Heart left ventricle (tissue), 16 donors: ENCODE results near the gene DCAF8. TPM values are rescaled to one million over a fixed set of nuclear protein-coding genes. Genes with fewer than 3 reads are reported as not detected.

Experiments used
- ATAC-seq, 4 donors: fragments of 200-7000 bp; cut with Tn5 transposase; one replicate each; pipeline ENCODE4 v1.9.1; 2020 to 2022; ENCODE audit warnings: moderate library complexity in 4 of 4, mild to moderate bottlenecking in 3 of 4, moderate number of reproducible peaks in 1 of 4
- DNase-seq, 5 donors: peaks; one replicate each; pipeline ENCODE4 v3.0.0-alpha.2; 2020
- H3K27ac ChIP-seq, 12 donors: fragments of 200-600 bp; sonication (generic) in 4 of 12; one replicate each; pipeline versions ENCODE4 v1.5.0 to v1.8.0; 2016 to 2022; ENCODE audit warnings: mild to moderate bottlenecking in 2 of 12
- H3K27me3 ChIP-seq, 9 donors: fragments of 200-600 bp; sonication (generic) in 2 of 9; one replicate each; pipeline versions ENCODE4 v1.5.1 to v1.8.0; 2016 to 2022; ENCODE audit warnings: mild to moderate bottlenecking in 3 of 9
- H3K36me3 ChIP-seq, 9 donors: fragments of 200-600 bp; sonication (generic) in 2 of 9; one replicate each; pipeline versions ENCODE4 v1.5.0 to v1.8.0; 2018 to 2022; ENCODE audit warnings: mild to moderate bottlenecking in 2 of 9
- H3K4me1 ChIP-seq, 12 donors: fragments of 200-600 bp; sonication (generic) in 4 of 12; one replicate each; pipeline versions ENCODE4 v1.5.0 to v1.8.0; 2016 to 2022; ENCODE audit warnings: mild to moderate bottlenecking in 3 of 12
- H3K4me3 ChIP-seq, 12 donors: fragments of 200-600 bp; sonication (generic) in 4 of 12; one replicate each; pipeline versions ENCODE4 v1.5.0 to v1.8.0; 2017 to 2022; ENCODE audit warnings: mild to moderate bottlenecking in 9 of 12, moderate library complexity in 4 of 12
- H3K9me3 ChIP-seq, 12 donors: fragments of 200-600 bp; sonication (generic) in 4 of 12; one replicate each; pipeline versions ENCODE4 v1.5.0 to v1.8.0; 2016 to 2022; ENCODE audit warnings: mild to moderate bottlenecking in 1 of 12
- POLR2A ChIP-seq, 2 donors: fragments of 450-650 bp; IDR thresholded peaks; one replicate each; pipeline ENCODE4 v1.6.1; 2017; ENCODE audit warnings: antibody characterized with exemption in 2 of 2, mild to moderate bottlenecking in 2 of 2, moderate library complexity in 2 of 2
- WGBS, 4 donors: extraction: QIAGEN DNeasy Blood & Tissue Kit in 2 of 4; methylation state at CpG; one replicate each; pipeline versions ENCODE4 v1.1.5 to v1.1.7; 2013 to 2018; 5-methylcytosine and 5-hydroxymethylcytosine counted together
- intact Hi-C, 10 donors: fragments of 100-400 bp; cut with DNase I; formaldehyde crosslinking; loops; one replicate each; pipeline versions ENCODE4 v1.11.1 to v1.14.2; 2022
- polyA plus RNA-seq, 2 donors: library from polyadenylated mRNA; stranded (reverse); fragments of 200-250 nt; gene quantifications; one replicate each; pipeline ENCODE4 v1.2.3, GENCODE V29; 2013
- total RNA-seq, 9 donors: library from RNA; depleted of rRNA in 2 of 9; stranded (reverse); fragments of >200 nt in 2 of 9; fragmentation: NEBNext Ultra II Directional in 3 of 9; extraction: Animal tissue kit (Norgen Biotek cat#: 25700) in 3 of 9; gene quantifications; one replicate each; pipeline versions ENCODE4 v1.1.0 to v1.2.4, GENCODE V29; 2016 to 2023
- TF ChIP-seq, protein P1 (sequence below), 12 donors: fragments of 200-600 bp; sonication (generic) in 4 of 12; IDR thresholded peaks; one replicate each; pipeline versions ENCODE4 v1.5.0 to v1.8.0; 2018 to 2022; ENCODE audit warnings: antibody characterized with exemption in 12 of 12, mild to moderate bottlenecking in 5 of 12
- donor health status: ischemic (EF 13 %, LVEDD 7.1; RV severe dilation, severe dysfunction).
- donor health status: healthy with polysubstance abuse.
- donor health status: DM: no; HTN: yes; CAD: no.
- donor health status: DM: no; HTN: no; CAD: no.
- donor health status: ischemic (EF 25% LVEDD 6.9; RV normal size, moderate dysfunction).
- donor health status: ischemic (EF 25% LVEDD 5.7; RV mildly dilated, moderate dysfunction).
- donor health status: healthy.
- donor health status: DM: yes; HTN: yes; CAD: no.
- donor health status: ischemic (EF 35%, LVEDD 5.7; RV mildly dilated, moderate dysfunction).
- donor health status: nonischemic (EF 11% LVEDD 7.7; RV severe dilation, severe dysfunction).
- donor health status: DM: yes; HTN: yes; CAD: no.
- donor health status: PGD.
- donor health status: ischemic (EF 29% LVEDD 5.4; RV normal size, mild dysfunction).
- donor health status: nonischemic (EF 23%, LVEDD 6.1; RV moderate dilation, normal function).

DCAF8 gene
- total and polyA plus RNA-seq, 11 donors: 78.4 to 161 (median 128) TPM

DNA sequence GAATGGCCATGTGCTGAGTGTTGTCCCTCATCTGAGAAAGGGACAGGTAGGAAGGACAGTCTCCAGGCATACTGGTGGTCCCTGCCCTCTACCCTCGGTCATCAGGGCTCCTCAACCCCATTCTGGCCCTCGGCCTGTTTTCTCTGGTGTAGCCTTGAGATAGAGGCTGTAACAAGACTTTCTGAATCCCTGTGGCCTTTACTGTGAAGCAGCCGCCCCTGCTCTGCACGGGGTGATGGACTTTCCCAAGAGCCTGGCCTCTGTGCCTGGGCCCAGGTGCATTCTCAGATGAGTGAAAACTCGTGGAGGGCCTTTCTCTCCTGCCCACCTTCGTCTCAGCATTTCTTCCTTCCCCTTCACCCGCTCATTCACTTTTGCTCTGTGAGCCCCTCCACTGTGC is 74.9 kb downstream of the DCAF8 start:
- Histone ChIP-seq H3K9me3 (no peaks in the 10 kb centered on the region), H3K27me3 (no peaks in the 10 kb centered on the region), H3K27ac (no peak overlapping the region), H3K4me3 (no peak overlapping the region), H3K36me3 (no peaks in the 10 kb centered on the region), H3K4me1 (peaks cover 0 to 30% (median 14%) of the 10 kb centered on the region in 12 donors)
- DNase-seq (no peak), ATAC-seq (no peak)
- intact Hi-C loops: loop anchor here in 1 of 10 donors (5.0 kb wide), 1 partner anchor 80 kb away; no protein-coding TSS in a partner anchor
- 84 to 92% (median 87%) methylated on average over 5 to 7 of the region's 7 CpGs for WGBS, 4 donors
- TF ChIP-seq, protein P1, sequence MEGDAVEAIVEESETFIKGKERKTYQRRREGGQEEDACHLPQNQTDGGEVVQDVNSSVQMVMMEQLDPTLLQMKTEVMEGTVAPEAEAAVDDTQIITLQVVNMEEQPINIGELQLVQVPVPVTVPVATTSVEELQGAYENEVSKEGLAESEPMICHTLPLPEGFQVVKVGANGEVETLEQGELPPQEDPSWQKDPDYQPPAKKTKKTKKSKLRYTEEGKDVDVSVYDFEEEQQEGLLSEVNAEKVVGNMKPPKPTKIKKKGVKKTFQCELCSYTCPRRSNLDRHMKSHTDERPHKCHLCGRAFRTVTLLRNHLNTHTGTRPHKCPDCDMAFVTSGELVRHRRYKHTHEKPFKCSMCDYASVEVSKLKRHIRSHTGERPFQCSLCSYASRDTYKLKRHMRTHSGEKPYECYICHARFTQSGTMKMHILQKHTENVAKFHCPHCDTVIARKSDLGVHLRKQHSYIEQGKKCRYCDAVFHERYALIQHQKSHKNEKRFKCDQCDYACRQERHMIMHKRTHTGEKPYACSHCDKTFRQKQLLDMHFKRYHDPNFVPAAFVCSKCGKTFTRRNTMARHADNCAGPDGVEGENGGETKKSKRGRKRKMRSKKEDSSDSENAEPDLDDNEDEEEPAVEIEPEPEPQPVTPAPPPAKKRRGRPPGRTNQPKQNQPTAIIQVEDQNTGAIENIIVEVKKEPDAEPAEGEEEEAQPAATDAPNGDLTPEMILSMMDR (IDR thresholded peaks at IDR 0.05): no peak
- no peak for TF ChIP-seq POLR2A (IDR thresholded peaks at IDR 0.05)

- DNase-seq: no peak
- H3K9me3 ChIP-seq: no peaks in the 10 kb centered on the region
- no peak for ATAC-seq
- no peaks in the 10 kb centered on the region for H3K36me3 ChIP-seq
- H3K27me3 ChIP-seq: no peaks in the 10 kb centered on the region
- no peak overlapping the region for H3K4me3 ChIP-seq
- no peak overlapping the region for H3K27ac ChIP-seq
- intact Hi-C loops: loop anchor here in 1 of 10 donors (5.0 kb wide), 1 partner anchor 79 kb away; no protein-coding TSS in a partner anchor
- peaks cover 0 to 26% (median 14%) of the 10 kb centered on the region in 12 donors for H3K4me1 ChIP-seq
- TF ChIP-seq POLR2A (IDR thresholded peaks at IDR 0.05): no peak
- TF ChIP-seq, protein P1 (IDR thresholded peaks at IDR 0.05): no peak
- 54 to 69% (median 67%) methylated on average over 2 of the region's 2 CpGs for WGBS, 4 donors
These were observed 75.6 kb downstream of the DCAF8 start for GRCh38 chr1:160186729-160187128.

DNA sequence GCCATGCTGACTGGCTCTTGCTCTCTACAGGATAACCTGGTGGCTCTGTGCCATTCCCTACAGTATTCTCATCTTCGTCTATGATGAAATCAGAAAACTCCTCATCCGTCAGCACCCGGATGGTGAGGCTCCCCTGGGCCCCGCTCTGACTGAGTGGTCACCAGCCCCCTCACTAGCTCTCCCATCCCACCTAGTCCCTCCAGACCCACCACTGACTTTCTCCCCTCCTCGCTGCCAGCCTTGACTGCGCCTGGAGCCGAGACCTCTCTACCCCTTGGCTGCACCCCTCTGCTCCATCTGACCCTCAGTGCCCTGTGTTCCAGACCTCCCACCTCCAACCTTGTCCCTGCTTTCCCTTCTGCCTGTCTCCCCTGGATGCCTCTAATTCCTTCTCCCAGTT is 76.1 kb downstream of the DCAF8 start:
- Histone ChIP-seq H3K4me1 (peaks cover 0 to 21% (median 14%) of the 10 kb centered on the region in 12 donors), H3K27me3 (no peaks in the 10 kb centered on the region), H3K9me3 (no peaks in the 10 kb centered on the region), H3K27ac (no peak overlapping the region), H3K4me3 (no peak overlapping the region), H3K36me3 (no peaks in the 10 kb centered on the region)
- TF ChIP-seq POLR2A (IDR thresholded peaks at IDR 0.05): no peak
- TF ChIP-seq, protein P1 (IDR thresholded peaks at IDR 0.05): no peak
- WGBS, 4 donors: 87 to 93% (median 89%) methylated on average over 7 of the region's 7 CpGs
- ATAC-seq (no peak), DNase-seq (no peak)
- intact Hi-C loops: loop anchor here in 1 of 10 donors (5.0 kb wide), 1 partner anchor 79 kb away; no protein-coding TSS in a partner anchor

DNA sequence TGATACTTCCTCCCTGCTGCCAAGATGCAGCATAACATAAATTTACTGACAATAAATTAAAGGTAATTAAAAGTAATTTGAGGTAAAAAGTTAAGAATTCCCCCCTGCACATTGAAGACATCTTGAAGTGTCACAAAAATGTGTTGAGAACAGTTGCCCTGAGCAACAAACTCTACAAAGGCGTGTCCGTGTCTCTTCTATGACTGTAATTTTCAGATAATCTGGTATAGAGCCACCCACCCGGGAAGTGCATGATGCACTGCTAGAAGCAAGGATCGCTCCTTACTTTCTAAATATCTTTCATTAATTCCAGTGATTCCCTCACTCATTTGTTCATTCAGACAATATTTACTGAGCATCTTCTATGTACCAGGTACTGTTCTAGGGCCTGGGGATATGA is 83.0 kb downstream of the DCAF8 start:
- no peaks in the 10 kb centered on the region for H3K4me1 ChIP-seq

More for the DNA sequence above, 83.0 kb downstream of the DCAF8 start:
- Histone ChIP-seq H3K27ac (no peak overlapping the region), H3K36me3 (no peaks in the 10 kb centered on the region), H3K4me3 (no peak overlapping the region), H3K27me3 (peaks cover 0 to 2% (median 0%) of the 10 kb centered on the region in 9 donors), H3K9me3 (no peaks in the 10 kb centered on the region)
- intact Hi-C loops: loop anchor here in 1 of 10 donors (10.0 kb wide), 1 partner anchor 65 kb away; the partner anchor contains the start of gene ATP1A2
- TF ChIP-seq POLR2A (IDR thresholded peaks at IDR 0.05): no peak
- TF ChIP-seq, protein P1 (IDR thresholded peaks at IDR 0.05): no peak
- DNase-seq (no peak), ATAC-seq (no peak)
- WGBS, 4 donors: 83 to 93% (median 88%) methylated on average over 4 of the region's 4 CpGs
